Measurements from ENCODE around the gene CACNA1A.

DNA sequence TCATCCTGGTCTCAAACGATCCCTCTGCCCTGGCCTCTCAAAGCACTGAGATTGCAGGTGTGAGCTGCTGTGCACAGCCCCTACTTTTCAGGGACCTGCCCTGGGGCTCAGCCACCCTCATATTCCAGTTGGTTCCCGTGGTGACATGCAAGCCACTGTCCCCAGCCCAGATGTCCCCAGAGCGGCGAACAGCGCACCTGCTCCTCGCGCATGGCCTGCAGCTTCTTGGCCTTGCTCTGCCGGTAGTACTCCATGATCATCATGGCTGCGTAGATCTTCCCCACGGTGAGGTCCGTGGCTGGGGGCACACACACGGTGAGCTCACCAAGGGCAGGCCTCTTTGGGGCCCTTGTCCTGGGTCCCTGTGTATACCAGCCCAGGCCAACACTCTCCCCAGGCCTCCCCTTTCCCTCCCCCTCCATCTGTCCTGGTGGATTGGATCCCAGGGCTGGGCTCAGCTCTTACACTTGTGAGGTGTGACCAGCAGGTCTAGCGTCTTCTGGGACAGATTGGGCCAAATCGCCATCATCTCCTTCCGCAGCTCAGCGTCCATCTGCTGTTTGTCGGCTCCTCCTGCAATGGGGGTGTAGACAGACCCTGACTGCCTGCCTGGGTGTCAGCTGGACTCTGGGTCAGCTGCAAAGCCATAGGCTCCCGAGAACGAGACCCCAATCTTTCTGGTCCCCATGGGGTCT lies 292.1 kb downstream of the CACNA1A start:
- TF ChIP-seq, protein P1, sequence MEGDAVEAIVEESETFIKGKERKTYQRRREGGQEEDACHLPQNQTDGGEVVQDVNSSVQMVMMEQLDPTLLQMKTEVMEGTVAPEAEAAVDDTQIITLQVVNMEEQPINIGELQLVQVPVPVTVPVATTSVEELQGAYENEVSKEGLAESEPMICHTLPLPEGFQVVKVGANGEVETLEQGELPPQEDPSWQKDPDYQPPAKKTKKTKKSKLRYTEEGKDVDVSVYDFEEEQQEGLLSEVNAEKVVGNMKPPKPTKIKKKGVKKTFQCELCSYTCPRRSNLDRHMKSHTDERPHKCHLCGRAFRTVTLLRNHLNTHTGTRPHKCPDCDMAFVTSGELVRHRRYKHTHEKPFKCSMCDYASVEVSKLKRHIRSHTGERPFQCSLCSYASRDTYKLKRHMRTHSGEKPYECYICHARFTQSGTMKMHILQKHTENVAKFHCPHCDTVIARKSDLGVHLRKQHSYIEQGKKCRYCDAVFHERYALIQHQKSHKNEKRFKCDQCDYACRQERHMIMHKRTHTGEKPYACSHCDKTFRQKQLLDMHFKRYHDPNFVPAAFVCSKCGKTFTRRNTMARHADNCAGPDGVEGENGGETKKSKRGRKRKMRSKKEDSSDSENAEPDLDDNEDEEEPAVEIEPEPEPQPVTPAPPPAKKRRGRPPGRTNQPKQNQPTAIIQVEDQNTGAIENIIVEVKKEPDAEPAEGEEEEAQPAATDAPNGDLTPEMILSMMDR (conservative IDR thresholded peaks at IDR 0.05; ENCODE audit: low read length) = no peak
- TF ChIP-seq EZH2phosphoT487 (IDR thresholded peaks at IDR 0.05; ENCODE audit: borderline replicate concordance, low read depth, low read length) = no peak
